ENCODE measurements around the gene GDF2.
A peak's percentile ranks its signal among the peaks of the same experiment; 100 is the strongest.

Gene GDF2

GRCh38 chr10:47294057-47294456, 28.2 kb upstream of the GDF2 start:
- DNase-seq: no peak

- no peak for DNase-seq
Measured at GRCh38 chr10:47294501-47294900, 27.8 kb upstream of the GDF2 start.

- no peak for DNase-seq
Measured at GRCh38 chr10:47295411-47295810, 26.8 kb upstream of the GDF2 start.

GRCh38 chr10:47296156-47296894, 25.9 kb upstream of the GDF2 start:
- DNase-seq: no peak

GRCh38 chr10:47296941-47297340, 25.3 kb upstream of the GDF2 start:
- DNase-seq: no peak

- no peak for DNase-seq
Measured at GRCh38 chr10:47297866-47298540, 24.3 kb upstream of the GDF2 start.

GRCh38 chr10:47298715-47299114, 23.5 kb upstream of the GDF2 start:
- no peak for DNase-seq

GRCh38 chr10:47299611-47300428, 22.4 kb upstream of the GDF2 start, which contains the start of gene GDF10:
Gene GDF10 (plus strand): TSS chr10:47300197. CDS start chr10:47300652, 455 bp downstream.
- no peak for DNase-seq

GRCh38 chr10:47300429-47300931, 21.8 kb upstream of the GDF2 start:
- DNase-seq: no peak

- DNase-seq: no peak
Measured at GRCh38 chr10:47301833-47302232, 20.4 kb upstream of the GDF2 start.

GRCh38 chr10:47303105-47303504, 19.1 kb upstream of the GDF2 start:
- no peak for DNase-seq

- no peak for DNase-seq
Measured at GRCh38 chr10:47303866-47304265, 18.4 kb upstream of the GDF2 start.

- no peak for DNase-seq
Measured at GRCh38 chr10:47305566-47305965, 16.7 kb upstream of the GDF2 start.

GRCh38 chr10:47306387-47307210, 15.7 kb upstream of the GDF2 start:
- DNase-seq: no peak

GRCh38 chr10:47307381-47307780, 14.9 kb upstream of the GDF2 start:
- DNase-seq: no peak

- DNase-seq: no peak
Measured at GRCh38 chr10:47308775-47309174, 13.5 kb upstream of the GDF2 start.

- DNase-seq: no peak
Measured at GRCh38 chr10:47309408-47310089, 12.7 kb upstream of the GDF2 start.

- no peak for DNase-seq
Measured at GRCh38 chr10:47310090-47310505, 12.2 kb upstream of the GDF2 start.

- DNase-seq: peak; percentile 53
Measured at GRCh38 chr10:47311193-47311931, 10.9 kb upstream of the GDF2 start.

GRCh38 chr10:47311932-47312662, 10.2 kb upstream of the GDF2 start:
- DNase-seq: peak; percentile 78

GRCh38 chr10:47312663-47312995, 9.6 kb upstream of the GDF2 start:
- DNase-seq: no peak
